Measurements from ENCODE around the gene MYOD1.

MYOD1 gene

DNA sequence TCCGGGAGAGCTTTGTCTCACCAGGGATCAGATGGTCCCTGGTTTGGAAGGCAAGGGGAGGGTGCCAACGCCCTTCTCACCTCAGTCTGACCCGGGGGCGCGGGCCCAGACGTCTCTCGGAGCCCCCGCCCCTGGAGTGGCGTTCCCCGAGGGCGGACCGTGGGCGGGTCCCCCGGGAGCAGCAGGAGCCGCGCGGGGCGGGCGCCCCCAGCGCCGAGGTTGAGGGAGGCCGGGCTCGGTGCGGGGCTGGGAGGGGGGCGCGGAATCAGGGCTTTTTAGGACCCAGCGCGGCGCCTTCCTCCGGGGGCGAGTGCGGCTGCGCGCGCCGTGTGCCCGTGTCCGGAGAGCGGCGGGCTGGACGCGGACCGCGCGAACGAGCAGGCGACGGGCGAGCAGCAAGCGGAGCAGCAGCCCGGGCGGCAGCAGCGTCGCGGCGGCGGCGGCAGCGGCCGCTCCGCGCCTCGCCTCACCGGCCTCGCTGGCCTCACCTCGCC is 15.1 kb downstream of the MYOD1 start, which contains the start of gene KCNC1:
Gene KCNC1 (plus strand): TSS at position 364 of the 494 bp plus-strand sequence. CDS start 1,222 bp downstream, outside the sequence.
- DNase-seq (ENCODE audit: insufficient read length, low spot score) (peak; percentile 90), FAIRE-seq (no peak)
- TF ChIP-seq, protein P1, sequence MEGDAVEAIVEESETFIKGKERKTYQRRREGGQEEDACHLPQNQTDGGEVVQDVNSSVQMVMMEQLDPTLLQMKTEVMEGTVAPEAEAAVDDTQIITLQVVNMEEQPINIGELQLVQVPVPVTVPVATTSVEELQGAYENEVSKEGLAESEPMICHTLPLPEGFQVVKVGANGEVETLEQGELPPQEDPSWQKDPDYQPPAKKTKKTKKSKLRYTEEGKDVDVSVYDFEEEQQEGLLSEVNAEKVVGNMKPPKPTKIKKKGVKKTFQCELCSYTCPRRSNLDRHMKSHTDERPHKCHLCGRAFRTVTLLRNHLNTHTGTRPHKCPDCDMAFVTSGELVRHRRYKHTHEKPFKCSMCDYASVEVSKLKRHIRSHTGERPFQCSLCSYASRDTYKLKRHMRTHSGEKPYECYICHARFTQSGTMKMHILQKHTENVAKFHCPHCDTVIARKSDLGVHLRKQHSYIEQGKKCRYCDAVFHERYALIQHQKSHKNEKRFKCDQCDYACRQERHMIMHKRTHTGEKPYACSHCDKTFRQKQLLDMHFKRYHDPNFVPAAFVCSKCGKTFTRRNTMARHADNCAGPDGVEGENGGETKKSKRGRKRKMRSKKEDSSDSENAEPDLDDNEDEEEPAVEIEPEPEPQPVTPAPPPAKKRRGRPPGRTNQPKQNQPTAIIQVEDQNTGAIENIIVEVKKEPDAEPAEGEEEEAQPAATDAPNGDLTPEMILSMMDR (IDR thresholded peaks at IDR 0.05; ENCODE audit: insufficient read depth, missing control alignments), result no peak

DNA sequence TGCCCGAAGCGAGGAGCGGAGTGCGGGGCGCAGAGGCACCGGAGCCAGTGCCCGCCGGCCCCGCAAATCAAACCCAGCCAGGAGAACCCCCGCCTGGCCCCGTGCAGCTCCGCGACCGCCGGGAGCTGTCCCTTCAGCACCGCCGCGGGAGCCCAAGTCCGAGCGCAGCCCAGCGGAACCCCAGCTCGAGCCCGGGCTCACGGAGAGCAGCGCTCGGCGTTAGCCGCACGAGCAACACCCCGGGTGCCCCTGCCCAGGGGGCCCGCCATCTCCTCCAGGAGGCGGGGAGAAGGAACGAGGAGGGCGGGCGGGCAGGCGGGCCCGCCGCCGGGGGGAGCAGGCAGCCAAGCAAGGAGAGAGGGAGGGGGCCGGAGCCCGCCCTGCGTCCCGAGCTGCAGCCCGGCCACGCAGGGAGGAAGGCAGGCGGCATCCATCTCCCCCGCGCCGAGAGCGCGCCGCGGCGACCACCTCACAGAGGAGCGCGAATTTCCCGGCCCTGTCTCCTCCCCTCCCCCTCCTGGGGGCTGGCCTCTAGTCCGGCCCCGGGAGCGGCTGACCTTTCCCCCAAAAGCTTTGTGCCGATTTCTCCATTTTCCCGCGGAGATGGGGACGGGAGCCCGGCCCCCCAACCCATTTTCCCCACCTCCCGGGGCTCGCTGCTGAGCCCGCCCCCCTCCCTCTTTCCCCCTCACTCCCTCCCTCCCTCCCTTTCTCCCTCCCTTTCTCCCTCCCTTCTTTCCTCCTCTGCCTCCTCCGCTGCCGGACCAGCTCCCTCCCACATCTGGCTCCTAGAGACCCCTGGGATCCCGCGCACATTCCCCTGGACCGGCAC is 15.8 kb downstream of the MYOD1 start:
- TF ChIP-seq, protein P1 (IDR thresholded peaks at IDR 0.05; ENCODE audit: insufficient read depth, missing control alignments), result no peak
- FAIRE-seq, result no peak
- DNase-seq (ENCODE audit: insufficient read length, low spot score), result no peak

DNA sequence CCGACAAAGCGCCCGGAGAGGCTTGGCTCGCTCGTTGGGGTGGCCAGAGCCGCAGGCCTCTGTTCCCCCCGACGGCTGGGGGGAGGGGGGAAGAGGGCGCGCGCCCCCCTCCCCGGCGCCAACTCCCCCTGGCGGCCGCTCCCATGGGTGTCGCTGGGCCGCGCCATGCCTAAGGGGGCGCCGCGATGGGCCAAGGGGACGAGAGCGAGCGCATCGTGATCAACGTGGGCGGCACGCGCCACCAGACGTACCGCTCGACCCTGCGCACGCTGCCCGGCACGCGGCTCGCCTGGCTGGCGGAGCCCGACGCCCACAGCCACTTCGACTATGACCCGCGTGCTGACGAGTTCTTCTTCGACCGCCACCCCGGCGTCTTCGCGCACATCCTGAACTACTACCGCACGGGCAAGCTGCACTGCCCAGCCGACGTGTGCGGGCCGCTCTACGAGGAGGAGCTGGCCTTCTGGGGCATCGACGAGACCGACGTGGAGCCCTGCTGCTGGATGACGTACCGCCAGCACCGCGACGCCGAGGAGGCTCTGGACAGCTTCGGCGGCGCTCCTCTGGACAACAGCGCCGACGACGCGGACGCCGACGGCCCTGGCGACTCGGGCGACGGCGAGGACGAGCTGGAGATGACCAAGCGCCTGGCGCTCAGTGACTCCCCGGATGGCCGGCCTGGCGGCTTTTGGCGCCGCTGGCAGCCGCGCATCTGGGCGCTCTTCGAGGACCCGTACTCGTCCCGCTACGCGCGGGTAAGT is 16.6 kb downstream of the MYOD1 start:
- FAIRE-seq (no peak), DNase-seq (ENCODE audit: insufficient read length, low spot score) (no peak)
- TF ChIP-seq, protein P1 (IDR thresholded peaks at IDR 0.05; ENCODE audit: insufficient read depth, missing control alignments), result peak; percentile 21

DNA sequence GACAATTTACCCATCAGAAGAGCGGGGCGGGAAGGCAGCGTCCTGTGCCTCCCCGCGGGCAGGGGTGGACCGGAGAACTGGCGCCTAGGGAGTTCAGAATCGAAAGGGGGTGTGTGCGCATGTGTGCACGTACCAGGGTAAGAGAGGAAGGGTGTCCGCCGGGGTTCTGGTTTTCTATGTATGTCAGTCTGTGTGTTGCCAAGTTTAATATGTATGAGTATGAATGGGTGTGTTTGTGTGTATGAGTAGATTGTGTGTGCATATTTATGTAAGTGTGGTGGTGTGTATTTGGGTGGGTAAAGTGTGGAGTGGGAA is 17.2 kb downstream of the MYOD1 start:
- TF ChIP-seq, protein P1 (IDR thresholded peaks at IDR 0.05; ENCODE audit: insufficient read depth, missing control alignments), result no peak
- FAIRE-seq, result no peak
- DNase-seq (ENCODE audit: insufficient read length, low spot score), result no peak

DNA sequence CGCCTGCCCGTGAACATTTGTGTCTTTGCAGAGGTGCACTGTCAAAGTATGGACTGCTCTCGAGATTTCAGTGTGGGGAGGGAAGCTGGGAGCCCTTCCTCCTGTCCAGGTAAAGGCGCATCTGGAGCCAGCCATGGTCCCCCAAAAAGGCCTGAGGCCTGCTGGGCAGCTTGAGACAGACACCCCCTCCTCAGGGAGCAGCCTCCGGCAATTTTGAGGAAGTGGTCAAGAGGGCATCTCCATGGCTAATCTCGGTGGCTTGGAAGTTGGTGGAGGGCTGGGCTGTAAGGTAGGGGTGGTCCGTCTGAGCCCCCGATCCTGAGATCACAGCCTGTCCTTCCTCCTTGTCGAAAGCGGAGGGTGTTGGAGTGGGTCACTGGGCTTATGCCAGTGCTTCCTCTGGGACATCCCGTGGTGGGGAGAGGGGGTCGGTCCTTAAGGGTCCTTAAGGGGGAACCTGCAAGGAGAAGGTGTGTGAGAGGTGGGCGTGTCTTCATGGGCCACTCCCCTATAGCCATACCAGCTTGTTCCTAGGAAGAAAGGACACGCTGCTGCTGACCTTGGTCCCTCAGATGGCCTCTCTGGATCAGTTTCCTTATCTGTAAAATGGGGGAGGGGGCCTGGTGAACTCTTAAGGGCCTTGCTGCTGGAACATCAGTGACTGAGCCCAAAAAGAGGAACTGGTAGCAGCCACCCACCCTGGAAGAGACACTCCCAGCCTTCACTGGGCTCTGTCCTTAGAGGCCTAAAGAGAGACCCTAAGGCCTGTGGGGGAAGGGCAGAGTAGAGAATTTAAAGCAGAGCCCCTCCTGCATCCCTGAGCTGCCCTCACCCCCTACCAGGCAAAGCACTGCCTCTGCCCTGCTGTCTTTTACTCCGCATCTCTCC is 17.8 kb downstream of the MYOD1 start:
- TF ChIP-seq, protein P1 (IDR thresholded peaks at IDR 0.05; ENCODE audit: insufficient read depth, missing control alignments), result no peak
- DNase-seq (ENCODE audit: insufficient read length, low spot score), result no peak
- FAIRE-seq, result no peak

DNA sequence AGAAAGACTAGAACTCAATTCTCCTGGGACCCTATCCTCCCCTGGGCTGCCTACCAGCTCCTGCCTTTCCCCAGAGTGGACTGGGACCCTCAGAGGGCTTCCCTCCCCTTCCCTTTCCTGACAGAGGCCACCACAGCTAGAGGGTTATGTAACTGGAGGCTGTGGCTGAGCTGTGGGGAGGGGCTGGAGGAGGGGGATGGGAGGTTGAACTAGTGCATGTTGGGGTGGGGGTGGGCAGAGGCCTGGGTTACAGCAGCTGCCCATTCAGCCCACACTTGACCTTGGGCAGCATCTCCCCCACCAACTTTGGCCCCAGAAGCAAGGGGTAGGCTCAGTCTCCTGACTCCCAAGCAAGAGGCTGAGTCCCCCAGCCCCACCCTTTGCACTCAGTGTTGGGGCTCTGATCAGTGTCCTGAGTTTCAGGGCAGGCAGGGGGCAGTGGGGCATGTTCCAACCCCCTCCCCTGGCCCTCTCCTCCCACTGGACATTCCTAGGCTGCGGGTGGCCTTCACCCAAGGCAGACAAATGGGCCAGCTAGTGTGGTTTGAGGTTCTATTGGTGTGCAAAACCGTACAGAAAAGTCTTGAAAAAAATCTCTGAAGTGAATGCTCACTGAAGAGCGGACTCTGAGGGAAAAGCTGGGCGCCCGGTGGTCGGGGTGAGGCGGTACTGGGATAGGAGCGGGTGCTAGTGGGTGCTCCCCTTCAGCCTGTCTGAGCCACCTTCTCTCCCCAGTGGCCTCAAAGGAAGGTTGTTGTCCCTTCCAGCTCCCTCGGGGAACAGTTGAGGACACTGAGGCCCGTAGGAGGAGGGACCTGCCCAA is 19.0 kb downstream of the MYOD1 start:
- FAIRE-seq (no peak), DNase-seq (ENCODE audit: insufficient read length, low spot score) (no peak)
- TF ChIP-seq, protein P1 (IDR thresholded peaks at IDR 0.05; ENCODE audit: insufficient read depth, missing control alignments), result no peak
